ENCODE results near the gene PRM2.

PRM2 gene

GRCh38 chr16:11253009-11253994 lies 23.0 kb downstream of the PRM2 start:
- no peak for ATAC-seq
- TF ChIP-seq ISL1 (CRISPR knock-in tag; IDR thresholded peaks at IDR 0.05) (no peak), ZNF8 (CRISPR knock-in tag; IDR thresholded peaks at IDR 0.05) (no peak), POU6F1 (CRISPR knock-in tag; IDR thresholded peaks at IDR 0.05; ENCODE audit: borderline replicate concordance, low read depth) (no peak), BACH2 (CRISPR knock-in tag; IDR thresholded peaks at IDR 0.05; ENCODE audit: borderline replicate concordance) (no peak), ARNTL (CRISPR knock-in tag; IDR thresholded peaks at IDR 0.05; ENCODE audit: borderline replicate concordance, low read depth) (no peak), GLIS3 (CRISPR knock-in tag; IDR thresholded peaks at IDR 0.05) (no peak), OSR1 (CRISPR knock-in tag; IDR thresholded peaks at IDR 0.05) (no peak), SNAI2 (CRISPR knock-in tag; IDR thresholded peaks at IDR 0.05) (no peak), TCF4 (CRISPR knock-in tag; IDR thresholded peaks at IDR 0.05; ENCODE audit: borderline replicate concordance) (no peak), ZFP3 (CRISPR knock-in tag; IDR thresholded peaks at IDR 0.05) (no peak), ZNF70 (CRISPR knock-in tag; IDR thresholded peaks at IDR 0.05) (no peak), ZC3H10 (CRISPR knock-in tag; IDR thresholded peaks at IDR 0.05) (no peak), ESRRG (CRISPR knock-in tag; IDR thresholded peaks at IDR 0.05) (no peak), CSDC2 (CRISPR knock-in tag; IDR thresholded peaks at IDR 0.05) (no peak), CREB5 (CRISPR knock-in tag; IDR thresholded peaks at IDR 0.05; ENCODE audit: low read depth) (no peak), ZFP30 (CRISPR knock-in tag; IDR thresholded peaks at IDR 0.05) (no peak), TSHZ2 (CRISPR knock-in tag; IDR thresholded peaks at IDR 0.05) (no peak), PPARA (CRISPR knock-in tag; IDR thresholded peaks at IDR 0.05; ENCODE audit: borderline replicate concordance) (no peak), TOX (CRISPR knock-in tag; IDR thresholded peaks at IDR 0.05; ENCODE audit: borderline replicate concordance) (no peak)

GRCh38 chr16:11252482-11252931 lies 23.8 kb downstream of the PRM2 start:
- no peak for ATAC-seq
- no peak for TF ChIP-seq OSR1 (CRISPR knock-in tag; IDR thresholded peaks at IDR 0.05)
- TF ChIP-seq POU6F1 (CRISPR knock-in tag; IDR thresholded peaks at IDR 0.05; ENCODE audit: borderline replicate concordance, low read depth), result no peak
- no peak for TF ChIP-seq ZFP30 (CRISPR knock-in tag; IDR thresholded peaks at IDR 0.05)
- TF ChIP-seq PPARA (CRISPR knock-in tag; IDR thresholded peaks at IDR 0.05; ENCODE audit: borderline replicate concordance), result no peak
- TF ChIP-seq ARNTL (CRISPR knock-in tag; IDR thresholded peaks at IDR 0.05; ENCODE audit: borderline replicate concordance, low read depth), result no peak
- TF ChIP-seq GLIS3 (CRISPR knock-in tag; IDR thresholded peaks at IDR 0.05), result no peak
- no peak for TF ChIP-seq ESRRG (CRISPR knock-in tag; IDR thresholded peaks at IDR 0.05)
- no peak for TF ChIP-seq TSHZ2 (CRISPR knock-in tag; IDR thresholded peaks at IDR 0.05)
- no peak for TF ChIP-seq TCF4 (CRISPR knock-in tag; IDR thresholded peaks at IDR 0.05; ENCODE audit: borderline replicate concordance)
- TF ChIP-seq CSRNP3 (CRISPR knock-in tag; IDR thresholded peaks at IDR 0.05), result no peak
- TF ChIP-seq CSDC2 (CRISPR knock-in tag; IDR thresholded peaks at IDR 0.05), result no peak
- no peak for TF ChIP-seq CREB5 (CRISPR knock-in tag; IDR thresholded peaks at IDR 0.05; ENCODE audit: low read depth)
- TF ChIP-seq TOX (CRISPR knock-in tag; IDR thresholded peaks at IDR 0.05; ENCODE audit: borderline replicate concordance), result no peak

Data from SK-N-SH treated with all-trans-retinoic acid at 6 μM for 48 hours (cell line).